ENCODE measurements around the gene GTF2H1. TPM values are rescaled to one million over a fixed set of nuclear protein-coding genes. Genes with fewer than 3 reads are reported as not detected.

Gene GTF2H1
- total RNA-seq, 1 experiment from 2014 or later = 83.4 TPM

- Mint-ChIP-seq H3K9me3 (ENCODE audit: unreplicated experiment) (no peaks in the 10 kb centered on the region), H3K27ac (ENCODE audit: low read depth, unreplicated experiment) (peak overlapping the region; percentile 86), H3K4me1 (ENCODE audit: insufficient read depth, unreplicated experiment) (peaks cover 50% of the 10 kb centered on the region), H3K4me3 (ENCODE audit: unreplicated experiment) (no peak overlapping the region), H3K36me3 (ENCODE audit: insufficient read depth, unreplicated experiment) (peaks cover 77% of the 10 kb centered on the region), H3K27me3 (ENCODE audit: insufficient read depth, unreplicated experiment) (no peaks in the 10 kb centered on the region)
- peak; percentile 19 for DNase-seq (ENCODE audit: unreplicated experiment)
- TF ChIP-seq CTCF (IDR thresholded peaks at IDR 0.05; ENCODE audit: unreplicated experiment) = no peak
- ChIA-PET POLR2A (interaction anchor here (0.8 to 12.1 kb wide), 10 partner anchors 8 to 325 kb away, joined by 3 to 239 read pairs (median 10); partner anchors contain the start of genes GTF2H1, HPS5, LDHA and TSG101), CTCF (interaction anchor here (0.6 to 5.9 kb wide), 4 partner anchors 12 to 505 kb away, joined by 3 to 27 read pairs (median 4); no protein-coding TSS in a partner anchor)
- intact Hi-C loops (cut with micrococcal nuclease) = no loop called here
- no TSS peak for BruUV-seq (replicated peaks)
Measured at GRCh38 chr11:18308242-18308641, 14.1 kb upstream of the GTF2H1 start.

GRCh38 chr11:18309691-18310090, 12.7 kb upstream of the GTF2H1 start:
- ChIA-PET POLR2A (interaction anchor here (1.5 to 12.1 kb wide), 4 partner anchors 12 to 84 kb away, joined by 4 to 239 read pairs (median 104); partner anchors contain the start of genes GTF2H1, HPS5 and LDHA), CTCF (interaction anchor here (1.2 to 5.9 kb wide), 3 partner anchors 13 to 66 kb away, joined by 3 to 27 read pairs (median 3); partner anchors contain the start of gene GTF2H1)
- Mint-ChIP-seq H3K36me3 (ENCODE audit: insufficient read depth, unreplicated experiment) (peaks cover 68% of the 10 kb centered on the region), H3K27ac (ENCODE audit: low read depth, unreplicated experiment) (peak overlapping the region; percentile 96), H3K9me3 (ENCODE audit: unreplicated experiment) (no peaks in the 10 kb centered on the region), H3K4me3 (ENCODE audit: unreplicated experiment) (no peak overlapping the region), H3K27me3 (ENCODE audit: insufficient read depth, unreplicated experiment) (no peaks in the 10 kb centered on the region), H3K4me1 (ENCODE audit: insufficient read depth, unreplicated experiment) (peaks cover 51% of the 10 kb centered on the region)
- TF ChIP-seq CTCF (IDR thresholded peaks at IDR 0.05; ENCODE audit: unreplicated experiment) = no peak
- intact Hi-C loops (cut with micrococcal nuclease) = loop anchor here (5.0 kb wide), 1 partner anchor 202 kb away; the partner anchor contains the start of gene SAAL1
- DNase-seq (ENCODE audit: unreplicated experiment) = no peak
- BruUV-seq (replicated peaks) = no TSS peak

DNA sequence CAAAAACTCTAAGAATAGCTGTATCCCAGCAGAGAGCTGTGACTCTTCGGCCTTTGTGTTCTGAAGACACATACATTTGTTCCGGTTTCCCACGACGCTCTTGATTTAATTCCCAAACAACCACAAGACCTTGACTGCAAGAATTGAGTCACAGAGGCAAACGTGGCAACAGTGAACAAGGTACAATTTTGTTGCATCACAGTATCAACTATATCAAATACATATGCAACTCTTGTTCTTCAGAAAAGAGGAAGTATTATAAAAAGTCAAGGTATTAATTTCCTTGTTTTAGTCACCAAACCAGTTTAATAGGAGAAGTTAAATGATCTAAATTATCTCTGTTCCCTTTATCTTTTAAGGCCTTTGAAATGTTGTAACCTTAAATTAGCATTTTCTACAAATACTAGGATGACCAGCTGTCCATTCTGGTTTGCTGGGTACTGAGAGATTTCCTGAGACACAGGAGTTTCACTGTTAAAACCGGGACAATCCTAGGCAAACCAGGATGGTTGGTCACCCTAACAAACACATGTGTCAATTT, 11.5 kb upstream of the GTF2H1 start:
- peaks cover 68% of the 10 kb centered on the region for H3K36me3 Mint-ChIP-seq (ENCODE audit: insufficient read depth, unreplicated experiment)
- ChIA-PET CTCF (interaction anchor here (0.5 to 5.9 kb wide), 6 partner anchors 10 to 129 kb away, joined by 3 to 27 read pairs (median 3); no protein-coding TSS in a partner anchor), POLR2A (interaction anchor here (0.7 to 12.1 kb wide), 14 partner anchors 10 to 1061 kb away, joined by 3 to 239 read pairs (median 4); partner anchors contain the start of genes GTF2H1, HPS5, LDHA and SPTY2D1)
- intact Hi-C loops (cut with micrococcal nuclease) = loop anchor here (5.0 kb wide), 1 partner anchor 204 kb away; the partner anchor contains the start of gene SAAL1
- no peak for TF ChIP-seq CTCF (IDR thresholded peaks at IDR 0.05; ENCODE audit: unreplicated experiment)
- no peaks in the 10 kb centered on the region for H3K27me3 Mint-ChIP-seq (ENCODE audit: insufficient read depth, unreplicated experiment)
- DNase-seq (ENCODE audit: unreplicated experiment) = peak; percentile 88
- H3K4me3 Mint-ChIP-seq (ENCODE audit: unreplicated experiment) = peak overlapping the region; percentile 60
- H3K27ac Mint-ChIP-seq (ENCODE audit: low read depth, unreplicated experiment) = peak overlapping the region; percentile 96
- BruUV-seq (replicated peaks) = no TSS peak
- peaks cover 63% of the 10 kb centered on the region for H3K4me1 Mint-ChIP-seq (ENCODE audit: insufficient read depth, unreplicated experiment)
- H3K9me3 Mint-ChIP-seq (ENCODE audit: unreplicated experiment) = no peaks in the 10 kb centered on the region

DNA sequence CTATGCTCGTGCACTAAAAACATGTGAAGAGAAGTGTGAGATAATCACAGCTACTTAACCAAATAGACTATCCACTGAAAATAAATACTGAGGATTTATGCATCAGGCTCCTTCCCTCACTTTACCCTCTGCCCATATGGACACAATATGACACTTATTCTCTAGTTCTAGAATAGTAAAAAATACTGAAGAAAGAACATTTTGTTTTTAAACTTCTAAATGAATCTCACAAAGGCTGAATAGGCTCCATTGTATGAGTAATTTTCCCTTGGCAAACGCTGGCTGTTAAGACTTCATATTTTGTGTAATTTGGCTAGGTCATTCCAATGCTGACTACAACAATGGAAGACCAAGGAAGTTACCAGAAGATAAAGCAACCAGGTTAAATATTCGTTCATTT, 10.4 kb upstream of the GTF2H1 start:
- Mint-ChIP-seq H3K27me3 (ENCODE audit: insufficient read depth, unreplicated experiment) (no peaks in the 10 kb centered on the region), H3K9me3 (ENCODE audit: unreplicated experiment) (no peaks in the 10 kb centered on the region), H3K4me3 (ENCODE audit: unreplicated experiment) (peak overlapping the region; percentile 35), H3K27ac (ENCODE audit: low read depth, unreplicated experiment) (peak overlapping the region; percentile 96), H3K36me3 (ENCODE audit: insufficient read depth, unreplicated experiment) (peaks cover 66% of the 10 kb centered on the region), H3K4me1 (ENCODE audit: insufficient read depth, unreplicated experiment) (peaks cover 52% of the 10 kb centered on the region)
- no TSS peak for BruUV-seq (replicated peaks)
- DNase-seq (ENCODE audit: unreplicated experiment) = peak; percentile 37
- intact Hi-C loops (cut with micrococcal nuclease) = loop anchor here (5.0 kb wide), 1 partner anchor 205 kb away; the partner anchor contains the start of gene SAAL1
- ChIA-PET POLR2A (interaction anchor here (0.8 to 12.1 kb wide), 6 partner anchors 9 to 215 kb away, joined by 3 to 239 read pairs (median 30); partner anchors contain the start of genes GTF2H1, HPS5, LDHA and TSG101), CTCF (interaction anchor here (1.2 to 2.1 kb wide), 2 partner anchors 10 to 68 kb away, joined by 3 to 12 read pairs; partner anchors contain the start of genes GTF2H1 and HPS5)
- TF ChIP-seq CTCF (IDR thresholded peaks at IDR 0.05; ENCODE audit: unreplicated experiment) = no peak
